ENCODE results near the gene DRD4. TPM values are rescaled to one million over a fixed set of nuclear protein-coding genes. Genes with fewer than 3 reads are reported as not detected.

Gene DRD4
- total RNA-seq, 1 experiment from 2014 or later: 0.11 TPM

DNA sequence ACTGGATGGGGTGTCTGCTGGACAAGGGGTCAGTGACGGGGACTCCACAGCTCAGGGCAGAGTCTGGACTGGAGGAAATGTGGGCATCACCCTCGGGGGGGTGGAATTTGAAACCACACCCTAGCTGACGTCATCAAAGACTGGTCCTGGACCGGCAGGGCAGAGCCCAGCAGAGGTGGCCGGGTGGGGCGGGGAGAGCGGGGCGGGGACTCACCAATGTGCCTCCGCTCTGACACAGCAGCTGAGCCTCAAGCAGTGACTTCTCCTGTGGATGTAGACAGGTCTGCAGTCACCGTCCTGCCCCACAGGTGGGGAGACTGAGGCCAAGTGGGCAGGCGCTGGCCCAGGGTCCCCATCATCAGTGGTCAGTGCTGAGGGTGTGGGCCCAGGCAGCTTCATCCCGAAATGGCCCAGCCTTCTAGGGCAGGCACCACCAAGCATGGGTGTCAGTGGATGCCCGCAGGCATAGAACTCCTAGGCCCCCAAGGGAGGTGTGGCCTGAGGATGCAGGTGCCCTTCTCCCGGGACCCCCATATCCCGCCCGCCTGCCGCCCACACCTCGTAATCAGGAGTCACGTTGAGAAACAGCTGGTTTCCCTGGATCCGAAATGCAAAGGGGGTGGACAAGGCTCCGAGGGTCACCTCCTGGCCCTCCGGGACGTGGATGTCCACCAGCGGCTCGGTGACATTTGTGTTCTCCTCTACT, 12.9 kb upstream of the DRD4 start:
- ChIA-PET CTCF (no interaction called here), POLR2A (ENCODE audit: unreplicated experiment) (no interaction called here)
- no peak overlapping the region for H3K4me3 ChIP-seq (ENCODE audit: low read length)
- H3K27ac ChIP-seq (ENCODE audit: low read length): no peak overlapping the region
- no peaks in the 10 kb centered on the region for H4K20me1 ChIP-seq (ENCODE audit: low read length)
- no peaks in the 10 kb centered on the region for H3K9me3 ChIP-seq (ENCODE audit: low read length)
- ATAC-seq (peak; percentile 60), DNase-seq (peak; percentile 64)
- intact Hi-C loops (cut with micrococcal nuclease): no loop called here
- H3K4me2 ChIP-seq (ENCODE audit: low read length): no peak overlapping the region
- no peaks in the 10 kb centered on the region for H3K79me2 ChIP-seq (ENCODE audit: low read length)
- peaks cover 7% of the 10 kb centered on the region; the same call in 1 of the 2 replicates for H3K4me1 ChIP-seq (ENCODE audit: insufficient read depth, low read length)
- BruUV-seq (replicated peaks): no TSS peak
- no peaks in the 10 kb centered on the region for H3K27me3 ChIP-seq (ENCODE audit: low read length)
- no peak overlapping the region for H2AFZ ChIP-seq (ENCODE audit: low read length)
- H3K9me2 ChIP-seq (replicated peaks; ENCODE audit: low read length): no peaks in the 10 kb centered on the region
- H3K36me3 ChIP-seq (ENCODE audit: low read depth, low read length): no peaks in the 10 kb centered on the region
- no peak overlapping the region for H3K9ac ChIP-seq (ENCODE audit: low read length)
- H3F3A ChIP-seq (ENCODE audit: low read length, unreplicated experiment): no peaks in the 10 kb centered on the region
- TF ChIP-seq, protein P1, sequence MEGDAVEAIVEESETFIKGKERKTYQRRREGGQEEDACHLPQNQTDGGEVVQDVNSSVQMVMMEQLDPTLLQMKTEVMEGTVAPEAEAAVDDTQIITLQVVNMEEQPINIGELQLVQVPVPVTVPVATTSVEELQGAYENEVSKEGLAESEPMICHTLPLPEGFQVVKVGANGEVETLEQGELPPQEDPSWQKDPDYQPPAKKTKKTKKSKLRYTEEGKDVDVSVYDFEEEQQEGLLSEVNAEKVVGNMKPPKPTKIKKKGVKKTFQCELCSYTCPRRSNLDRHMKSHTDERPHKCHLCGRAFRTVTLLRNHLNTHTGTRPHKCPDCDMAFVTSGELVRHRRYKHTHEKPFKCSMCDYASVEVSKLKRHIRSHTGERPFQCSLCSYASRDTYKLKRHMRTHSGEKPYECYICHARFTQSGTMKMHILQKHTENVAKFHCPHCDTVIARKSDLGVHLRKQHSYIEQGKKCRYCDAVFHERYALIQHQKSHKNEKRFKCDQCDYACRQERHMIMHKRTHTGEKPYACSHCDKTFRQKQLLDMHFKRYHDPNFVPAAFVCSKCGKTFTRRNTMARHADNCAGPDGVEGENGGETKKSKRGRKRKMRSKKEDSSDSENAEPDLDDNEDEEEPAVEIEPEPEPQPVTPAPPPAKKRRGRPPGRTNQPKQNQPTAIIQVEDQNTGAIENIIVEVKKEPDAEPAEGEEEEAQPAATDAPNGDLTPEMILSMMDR (conservative IDR thresholded peaks at IDR 0.05; ENCODE audit: low read depth, low read length): no peak
- TF ChIP-seq EZH2phosphoT487 (IDR thresholded peaks at IDR 0.05; ENCODE audit: borderline replicate concordance, low read length) (no peak), EZH2 (IDR thresholded peaks at IDR 0.05; ENCODE audit: low read length, unreplicated experiment) (no peak)

DNA sequence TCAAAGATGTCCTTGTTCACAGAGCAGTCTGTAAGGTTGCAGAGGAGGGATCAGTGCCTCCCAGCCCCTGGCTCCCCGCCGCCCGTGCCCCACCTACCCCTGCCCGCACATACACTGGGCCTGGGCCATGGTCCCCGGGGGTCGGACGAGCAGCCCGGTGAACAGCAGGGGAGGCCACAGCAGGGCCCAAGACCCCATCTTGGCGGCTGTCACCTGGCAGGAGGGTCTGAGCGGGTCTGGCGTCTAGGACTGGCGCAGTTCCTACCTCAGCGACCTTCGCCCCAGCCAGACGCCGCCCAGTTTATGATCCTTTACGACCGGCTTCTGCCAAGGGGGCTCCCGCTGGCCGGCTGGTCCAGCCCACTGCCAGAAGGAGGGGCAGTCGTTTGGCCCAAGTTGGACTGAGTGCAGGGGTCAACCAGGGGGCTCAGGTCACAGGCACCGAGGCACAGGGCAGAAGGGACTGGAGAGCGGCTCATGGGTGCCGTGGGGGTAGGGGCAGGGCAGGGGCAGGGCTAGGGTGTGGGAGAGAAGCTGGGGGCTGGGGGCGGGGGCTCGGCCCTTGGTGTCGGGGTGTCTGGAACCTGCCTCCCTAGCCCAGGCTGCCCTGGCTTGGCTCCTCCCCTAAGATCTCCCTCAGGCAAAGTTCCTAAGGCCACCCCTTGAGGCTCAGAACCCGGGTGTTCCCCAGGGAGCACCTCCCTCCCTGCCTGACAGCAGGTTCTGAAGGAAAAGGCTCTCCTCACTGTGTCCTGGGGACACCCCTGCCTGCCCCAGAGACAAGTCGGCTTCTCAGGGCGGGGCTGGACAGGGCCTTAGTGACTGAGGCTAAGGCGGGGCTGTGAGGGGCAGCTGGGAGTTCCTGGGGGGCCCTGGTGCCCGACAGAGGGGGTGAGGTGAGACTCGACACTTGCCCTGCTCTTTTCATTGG, 12.1 kb upstream of the DRD4 start, which contains the start of gene CDHR5:
Gene CDHR5 (minus strand): TSS at position 251 of the 931 bp plus-strand sequence. CDS start 53 bp downstream, at position 198.
- ATAC-seq: no peak
- BruUV-seq (replicated peaks): no TSS peak

More for the DNA sequence above, 12.1 kb upstream of the DRD4 start, which contains the start of gene CDHR5:
- Histone ChIP-seq H3K9me2 (replicated peaks; ENCODE audit: low read length) (no peaks in the 10 kb centered on the region), H4K20me1 (ENCODE audit: low read length) (no peaks in the 10 kb centered on the region), H3K9me3 (ENCODE audit: low read length) (no peaks in the 10 kb centered on the region), H3K4me2 (ENCODE audit: low read length) (no peak within 1 kb of the TSS), H3K79me2 (ENCODE audit: low read length) (no peaks in the 10 kb centered on the region), H3K4me1 (ENCODE audit: insufficient read depth, low read length) (peaks cover 7% of the 10 kb centered on the region; the same call in 1 of the 2 replicates), H3K36me3 (ENCODE audit: low read depth, low read length) (no peaks in the 10 kb centered on the region), H3F3A (ENCODE audit: low read length, unreplicated experiment) (no peaks in the 10 kb centered on the region), H3K9ac (ENCODE audit: low read length) (no peak within 1 kb of the TSS), H2AFZ (ENCODE audit: low read length) (no peak within 1 kb of the TSS), H3K27me3 (ENCODE audit: low read length) (no peaks in the 10 kb centered on the region), H3K4me3 (ENCODE audit: low read length) (no peak within 1 kb of the TSS), H3K27ac (ENCODE audit: low read length) (no peak within 1 kb of the TSS)
- ChIA-PET CTCF (no interaction called here), POLR2A (ENCODE audit: unreplicated experiment) (no interaction called here)
- intact Hi-C loops (cut with micrococcal nuclease): no loop called here
- no peak for DNase-seq
- TF ChIP-seq, protein P1 (conservative IDR thresholded peaks at IDR 0.05; ENCODE audit: low read depth, low read length): no peak
